T-cell (primary cell): ENCODE measurements around the gene MCM10. TPM values are rescaled to one million over a fixed set of nuclear protein-coding genes. Genes with fewer than 3 reads are reported as not detected.

Experiments used
- ATAC-seq, 4 experiments: fragments of 200-7000 bp in 3 of 4; fragments of 150-1000 bp in 1 of 4; cut with Tn5 transposase; replicated peaks in 1 of 4; 1 replicate in 3 of 4; 2 replicates in 1 of 4; pipeline ENCODE4 v1.10.0; 2021; ENCODE audit warnings: moderate library complexity in 3 of 4, mild to moderate bottlenecking in 2 of 4, moderate number of reproducible peaks in 1 of 4
- CTCF ChIA-PET, 2 donors: fragments of 300-600 bp; sonication (Branson Sonifier 250); formaldehyde crosslinking; loops; one replicate each; lab custom pipeline; 2022; ENCODE audit warnings: antibody characterized with exemption in 2 of 2; lab: Charles Lee
- POLR2A ChIA-PET, 2 donors: fragments of 300-600 bp; sonication (Branson Sonifier 250); formaldehyde crosslinking; loops; one replicate each; lab custom pipeline; 2022; ENCODE audit warnings: antibody characterized with exemption in 2 of 2; lab: Charles Lee
- DNase-seq, 35 experiments: peaks; one replicate each; pipeline versions ENCODE4 v3.0.0 to v3.0.0-alpha.2; 2013 to 2023
- H3K27ac ChIP-seq: one replicate; pipeline ENCODE4 v1.5.1; 2013; ENCODE audit warnings: low read length
- H3K27me3 ChIP-seq, 2 experiments: replicated peaks in 1 of 2; 1 replicate in 1 of 2; 2 replicates in 1 of 2; pipeline versions ENCODE4 v1.6.1 to v1.7.0; 2013; ENCODE audit warnings: low read length in 1 of 2, mixed read lengths in 1 of 2; ENCODE audit not compliant: control insufficient read depth in 2 of 2, insufficient read depth in 2 of 2; ENCODE audit errors: extremely low read depth in 1 of 2
- H3K36me3 ChIP-seq, 2 donors: 1 replicate in 1 of 2; 2 replicates in 1 of 2; pipeline versions ENCODE4 v1.6.1 to v1.7.0; 2013; ENCODE audit warnings: low read length in 1 of 2; ENCODE audit not compliant: control insufficient read depth in 2 of 2, insufficient read depth in 1 of 2; ENCODE audit errors: extremely low read depth in 1 of 2
- H3K4me1 ChIP-seq, 2 experiments: 1 replicate in 1 of 2; 2 replicates in 1 of 2; pipeline versions ENCODE4 v1.6.1 to v1.7.0; 2013; ENCODE audit warnings: low read length in 2 of 2, mixed read lengths in 1 of 2; ENCODE audit not compliant: insufficient read depth in 2 of 2, control insufficient read depth in 1 of 2; ENCODE audit errors: extremely low read depth in 1 of 2
- H3K4me3 ChIP-seq, 2 donors: 1 replicate in 1 of 2; 2 replicates in 1 of 2; pipeline versions ENCODE4 v1.5.1 to v1.7.0; 2013; ENCODE audit warnings: mild to moderate bottlenecking in 2 of 2, low read length in 1 of 2, moderate library complexity in 1 of 2; ENCODE audit not compliant: control insufficient read depth in 1 of 2; ENCODE audit errors: extremely low read depth in 1 of 2
- H3K9me3 ChIP-seq: 2 replicates; pipeline ENCODE4 v1.7.0; 2013
- H3K27ac Mint-ChIP-seq, 2 donors: one replicate each; pipeline ENCODE4 v1.8.0; 2020 to 2021; ENCODE audit warnings: mild to moderate bottlenecking in 2 of 2, mixed read lengths in 2 of 2
- H3K27me3 Mint-ChIP-seq, 2 donors: one replicate each; pipeline ENCODE4 v1.8.0; 2021 to 2022; ENCODE audit warnings: mixed read lengths in 2 of 2
- H3K36me3 Mint-ChIP-seq: one replicate; pipeline ENCODE4 v1.8.0; 2021; ENCODE audit warnings: mixed read lengths
- H3K4me1 Mint-ChIP-seq, 3 donors: one replicate each; pipeline ENCODE4 v1.8.0; 2020 to 2022; ENCODE audit warnings: mixed read lengths in 3 of 3, mild to moderate bottlenecking in 1 of 3
- H3K4me3 Mint-ChIP-seq, 3 donors: one replicate each; pipeline ENCODE4 v1.8.0; 2020 to 2022; ENCODE audit warnings: mild to moderate bottlenecking in 3 of 3, mixed read lengths in 3 of 3, moderate library complexity in 3 of 3
- H3K9me3 Mint-ChIP-seq, 3 donors: one replicate each; pipeline ENCODE4 v1.8.0; 2020 to 2022; ENCODE audit warnings: mixed read lengths in 3 of 3
- whole genome bisulfite sequencing: methylation state at CpG from one replicate; pipeline ENCODE4 v1.1.5; 2013; ENCODE audit warnings: missing lambda C conversion rate; ENCODE audit not compliant: insufficient coverage; 5-methylcytosine and 5-hydroxymethylcytosine counted together
- total RNA-seq, 35 experiments: library from RNA in 6 of 35; stranded (reverse) in 6 of 35; fragments of 120-200 nt in 1 of 35; gene quantifications; one replicate each; pipeline versions ENCODE4 v1.2.1 to v1.2.4 and lab custom pipeline; 2013 to 2026

The MCM10 gene
- total RNA-seq, 5 donors from 2014 or later (not counting 1 experiment from before 2014, with no cell fraction given): 0.65 to 1.4 (median 0.82) TPM

GRCh38 chr10:13201132-13201531 is 39.8 kb downstream of the MCM10 start:
- no peaks in the 10 kb centered on the region for H3K9me3 ChIP-seq
- no peaks in the 10 kb centered on the region for H3K4me1 ChIP-seq
- ATAC-seq: no peak
- H3K4me3 Mint-ChIP-seq: no peak overlapping the region
- CTCF ChIA-PET: no interaction called here
- H3K4me1 Mint-ChIP-seq: no peaks in the 10 kb centered on the region
- no peak overlapping the region for H3K27ac ChIP-seq
- no peaks in the 10 kb centered on the region for H3K9me3 Mint-ChIP-seq
- 84% methylated on average over 5 of the region's 6 CpGs for WGBS
- H3K27me3 ChIP-seq: no peaks in the 10 kb centered on the region
- no peaks in the 10 kb centered on the region for H3K27me3 Mint-ChIP-seq
- H3K36me3 Mint-ChIP-seq: no peaks in the 10 kb centered on the region
- H3K27ac Mint-ChIP-seq: no peak overlapping the region
- POLR2A ChIA-PET: no interaction called here
- no peak for DNase-seq
- H3K4me3 ChIP-seq: no peak overlapping the region
- H3K36me3 ChIP-seq: peaks cover 0 to 5% of the 10 kb centered on the region in 2 donors

GRCh38 chr10:13206091-13206490 is 44.7 kb downstream of the MCM10 start:
- Histone ChIP-seq H3K9me3 (no peaks in the 10 kb centered on the region), H3K27me3 (no peaks in the 10 kb centered on the region), H3K4me1 (no peaks in the 10 kb centered on the region), H3K27ac (no peak overlapping the region), H3K36me3 (peaks cover 0 to 7% of the 10 kb centered on the region in 2 donors), H3K4me3 (no peak overlapping the region)
- POLR2A ChIA-PET: no interaction called here
- DNase-seq (no peak), ATAC-seq (no peak)
- Mint-ChIP-seq H3K27me3 (no peaks in the 10 kb centered on the region), H3K9me3 (no peaks in the 10 kb centered on the region), H3K4me3 (no peak overlapping the region), H3K4me1 (no peaks in the 10 kb centered on the region), H3K36me3 (no peaks in the 10 kb centered on the region), H3K27ac (no peak overlapping the region)
- WGBS: 89% methylated on average over 4 of the region's 9 CpGs
- CTCF ChIA-PET: interaction anchor here (0.7 to 1.2 kb wide), 5 partner anchors 13 to 577 kb away, joined by 3 to 5 read pairs (median 4); no protein-coding TSS in a partner anchor

DNA sequence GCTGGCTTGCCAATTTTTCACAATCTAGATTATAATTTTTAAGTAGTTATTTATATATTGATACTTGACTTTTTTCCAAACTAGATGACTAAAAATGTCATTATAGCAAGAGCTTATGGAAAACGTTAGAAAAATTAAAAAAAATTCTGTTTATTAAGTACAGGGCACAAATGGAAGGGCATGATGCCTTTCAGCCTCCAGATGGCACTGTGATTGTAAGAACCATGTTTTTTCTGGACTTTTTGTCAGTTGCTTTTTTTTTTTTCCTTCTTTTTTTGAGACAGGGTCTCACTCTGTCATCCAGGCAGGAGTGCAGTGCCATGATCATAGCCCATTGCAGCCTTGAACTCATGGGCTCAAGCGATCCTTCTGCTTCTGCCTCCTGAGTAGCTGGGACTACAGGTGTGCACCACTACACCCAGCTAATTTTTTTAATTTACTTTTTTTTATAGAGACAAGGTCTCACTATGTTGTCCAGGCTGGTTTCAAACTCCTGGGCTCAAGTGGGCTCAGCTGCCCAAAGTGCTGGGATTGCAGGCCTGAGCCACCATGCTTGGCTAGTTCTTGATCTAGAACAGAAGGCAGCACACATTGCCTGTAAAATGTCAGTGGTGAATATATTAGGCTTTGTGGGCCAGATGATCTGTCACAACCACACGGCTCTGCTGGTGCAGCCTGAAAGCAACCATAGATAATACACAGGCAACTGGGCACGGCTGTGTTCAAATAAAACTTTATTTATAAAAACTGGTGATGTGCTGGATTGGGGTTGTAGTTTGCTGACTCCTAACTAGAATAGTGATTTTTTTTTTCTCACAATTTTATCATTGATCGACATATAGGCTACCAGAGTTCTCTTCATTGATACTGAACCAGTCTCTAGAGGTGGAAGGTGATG is 45.4 kb downstream of the MCM10 start:
- Histone ChIP-seq H3K4me3 (no peak overlapping the region), H3K27ac (no peak overlapping the region), H3K9me3 (no peaks in the 10 kb centered on the region), H3K4me1 (no peaks in the 10 kb centered on the region), H3K36me3 (peaks cover 0 to 7% of the 10 kb centered on the region in 2 donors), H3K27me3 (no peaks in the 10 kb centered on the region)
- Mint-ChIP-seq H3K27ac (no peak overlapping the region), H3K4me1 (no peaks in the 10 kb centered on the region), H3K27me3 (no peaks in the 10 kb centered on the region), H3K9me3 (no peaks in the 10 kb centered on the region), H3K4me3 (no peak overlapping the region), H3K36me3 (no peaks in the 10 kb centered on the region)
- ChIA-PET POLR2A (no interaction called here), CTCF (interaction anchor here (0.7 to 1.2 kb wide), 5 partner anchors 13 to 576 kb away, joined by 3 to 5 read pairs (median 4); no protein-coding TSS in a partner anchor)
- DNase-seq (peak in 2 of 35 experiments; percentile 7 to 31), ATAC-seq (no peak)
- no CpG with 5 or more reads among the region's 5 CpGs for WGBS

DNA sequence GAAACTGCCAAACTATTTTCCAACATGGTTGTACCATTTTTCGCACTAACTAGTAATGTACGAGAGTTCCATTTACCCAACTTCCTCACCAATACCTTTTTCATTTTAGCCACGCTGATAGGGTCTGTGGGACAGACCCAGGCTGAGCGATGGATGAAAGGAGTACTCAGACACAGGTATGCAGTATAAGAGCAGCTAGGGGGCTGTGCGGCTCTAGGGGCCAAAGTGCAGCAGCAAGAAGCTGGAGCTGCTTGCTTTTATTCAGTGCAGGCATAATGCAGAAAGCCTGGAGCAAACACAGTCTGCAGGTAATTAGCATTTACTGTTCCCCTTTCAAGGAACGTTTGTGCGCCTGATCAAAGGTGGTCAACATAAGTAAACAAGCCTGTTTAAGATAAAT is 51.8 kb downstream of the MCM10 start:
- ATAC-seq (no peak), DNase-seq (no peak)
- no peak overlapping the region for H3K4me3 Mint-ChIP-seq
- Histone ChIP-seq H3K9me3 (no peaks in the 10 kb centered on the region), H3K27me3 (no peaks in the 10 kb centered on the region), H3K4me3 (no peak overlapping the region), H3K36me3 (no peaks in the 10 kb centered on the region), H3K4me1 (no peaks in the 10 kb centered on the region), H3K27ac (no peak overlapping the region)
- H3K27me3 Mint-ChIP-seq: no peaks in the 10 kb centered on the region
- 92% methylated on average over 4 of the region's 7 CpGs for WGBS
- ChIA-PET POLR2A (no interaction called here), CTCF (no interaction called here)
- H3K4me1 Mint-ChIP-seq: no peaks in the 10 kb centered on the region
- H3K9me3 Mint-ChIP-seq: no peaks in the 10 kb centered on the region
- no peaks in the 10 kb centered on the region for H3K36me3 Mint-ChIP-seq
- no peak overlapping the region for H3K27ac Mint-ChIP-seq

DNA sequence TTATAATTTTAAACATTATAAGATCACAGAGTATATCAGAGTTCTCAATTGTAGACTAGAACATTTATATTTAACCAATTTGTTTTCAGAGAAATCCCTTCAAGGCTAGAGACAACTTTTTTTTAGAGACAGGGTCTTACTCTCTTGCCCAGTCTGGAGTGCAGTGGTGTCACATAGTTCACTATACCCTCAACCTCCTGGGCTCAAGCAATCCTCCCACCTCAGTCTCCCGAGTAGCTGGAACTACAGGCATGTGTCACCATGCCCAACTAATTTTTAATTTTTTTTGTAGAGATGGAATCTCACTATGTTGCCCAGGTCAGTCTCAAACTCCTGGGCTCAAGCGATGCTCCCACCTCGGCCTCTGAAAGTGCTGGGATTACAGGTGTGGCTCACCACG is 57.5 kb downstream of the MCM10 start:
- Mint-ChIP-seq H3K27ac (no peak overlapping the region), H3K27me3 (no peaks in the 10 kb centered on the region), H3K4me3 (no peak overlapping the region), H3K36me3 (no peaks in the 10 kb centered on the region), H3K4me1 (no peaks in the 10 kb centered on the region), H3K9me3 (no peaks in the 10 kb centered on the region)
- no peaks in the 10 kb centered on the region for H3K9me3 ChIP-seq
- ChIA-PET CTCF (interaction anchor here in 1 of 2 donors (1.0 kb wide), 1 partner anchor 12 kb away, joined by 4 read pairs; no protein-coding TSS in a partner anchor), POLR2A (no interaction called here)
- H3K4me3 ChIP-seq: no peak overlapping the region
- H3K27ac ChIP-seq: no peak overlapping the region
- DNase-seq: no peak
- WGBS: no CpG with 5 or more reads among the region's 4 CpGs
- ATAC-seq: no peak
- no peaks in the 10 kb centered on the region for H3K4me1 ChIP-seq
- no peaks in the 10 kb centered on the region for H3K36me3 ChIP-seq
- peaks cover 0 to 2% of the 10 kb centered on the region in 2 experiments for H3K27me3 ChIP-seq

DNA sequence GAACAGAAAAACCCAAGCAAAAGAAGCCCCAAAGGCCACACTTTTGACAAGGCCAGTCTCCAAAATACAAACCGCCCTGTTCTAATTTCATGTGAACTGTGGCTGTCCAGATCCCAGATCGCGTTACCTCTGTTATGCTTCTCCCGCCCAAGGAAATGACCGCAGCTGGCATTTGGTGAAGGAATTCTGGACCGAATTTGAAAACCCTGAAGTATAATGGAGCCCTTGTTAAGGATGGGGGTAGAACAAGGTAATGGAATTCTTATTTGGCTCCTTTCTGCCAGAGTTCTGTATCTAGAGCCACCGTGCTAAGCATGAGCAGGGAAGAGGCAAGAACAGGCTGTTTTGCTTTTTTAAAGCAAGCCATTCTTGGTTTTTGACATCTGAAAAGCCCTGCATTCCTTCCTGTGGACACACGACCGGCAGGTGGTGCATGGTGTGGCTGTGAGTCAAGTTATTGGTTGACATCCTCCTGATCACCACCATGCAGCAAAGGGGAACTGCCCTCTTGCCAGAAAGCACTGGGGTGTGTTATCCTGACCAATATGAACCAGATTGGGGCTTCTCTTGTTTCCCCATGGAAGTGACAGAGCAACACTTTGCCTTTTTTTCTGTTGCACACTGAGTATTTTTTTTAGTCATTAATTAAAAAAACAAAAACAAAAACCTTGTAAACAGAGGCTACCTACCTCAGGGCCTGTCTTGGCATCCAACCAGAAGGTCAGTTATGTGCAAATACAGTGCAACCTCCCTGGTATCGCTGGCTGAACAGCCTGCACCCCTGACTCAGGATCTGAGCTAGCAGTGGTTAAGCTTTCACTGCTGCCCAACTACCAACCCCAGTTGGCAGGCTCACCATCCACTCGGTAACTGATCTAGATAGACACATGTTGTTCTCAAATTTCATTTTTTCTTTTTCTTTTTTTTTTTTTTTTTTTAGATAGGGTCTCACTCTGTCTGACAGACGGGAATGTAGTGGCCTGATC is 58.6 kb downstream of the MCM10 start:
- DNase-seq (peak in 3 of 35 experiments; percentile 3 to 8 (median 3)), ATAC-seq (peak in 1 of 4 experiments; percentile 46)
- Mint-ChIP-seq H3K9me3 (no peaks in the 10 kb centered on the region), H3K4me1 (no peaks in the 10 kb centered on the region), H3K36me3 (no peaks in the 10 kb centered on the region), H3K27ac (no peak overlapping the region), H3K27me3 (no peaks in the 10 kb centered on the region), H3K4me3 (no peak overlapping the region)
- CTCF ChIA-PET: interaction anchor here (0.7 to 1.0 kb wide), 3 partner anchors 10 to 101 kb away, joined by 3 to 6 read pairs (median 4); no protein-coding TSS in a partner anchor
- peaks cover 0 to 2% of the 10 kb centered on the region in 2 experiments for H3K27me3 ChIP-seq
- H3K9me3 ChIP-seq: no peaks in the 10 kb centered on the region
- H3K27ac ChIP-seq: no peak overlapping the region
- H3K4me3 ChIP-seq: no peak overlapping the region
- no peaks in the 10 kb centered on the region for H3K4me1 ChIP-seq
- no peaks in the 10 kb centered on the region for H3K36me3 ChIP-seq
- POLR2A ChIA-PET: interaction anchor here in 1 of 2 donors (0.6 kb wide), 1 partner anchor 36 kb away, joined by 3 read pairs; no protein-coding TSS in a partner anchor
- 72% methylated on average over 9 of the region's 12 CpGs for WGBS
